Smooth muscle cell (in vitro differentiated cells): ENCODE results near the gene C10orf105. TPM values are rescaled to one million over a fixed set of nuclear protein-coding genes. Genes with fewer than 3 reads are reported as not detected.

Source experiments
- DNase-seq: peaks from one replicate; lab custom pipeline; 2025; ENCODE audit not compliant: unreplicated experiment; lab: John Stamatoyannopoulos, UW
- H2AFZ ChIP-seq: fragments of 200-600 bp; sonication (generic); 2 replicates; pipeline ENCODE4 v1.6.0; 2016; ENCODE audit warnings: antibody characterized with exemption, low read depth, mild to moderate bottlenecking
- H3F3A ChIP-seq: fragments of 200-600 bp; sonication (generic); 2 replicates; pipeline ENCODE4 v1.6.0; 2017; ENCODE audit warnings: antibody characterized with exemption, low read depth
- H3K27ac ChIP-seq: fragments of 200-600 bp; sonication (generic); 2 replicates; pipeline ENCODE4 v1.5.1; 2016; ENCODE audit warnings: low read depth, mild to moderate bottlenecking
- H3K27me3 ChIP-seq: fragments of 200-600 bp; sonication (generic); 2 replicates; pipeline ENCODE4 v1.6.1; 2016; ENCODE audit warnings: low read depth, mild to moderate bottlenecking
- H3K36me3 ChIP-seq: fragments of 200-600 bp; sonication (generic); 2 replicates; pipeline ENCODE4 v1.5.1; 2016; ENCODE audit warnings: low read depth
- H3K4me1 ChIP-seq: fragments of 200-600 bp; sonication (generic); 2 replicates; pipeline ENCODE4 v1.5.1; 2016; ENCODE audit warnings: low read depth
- H3K4me2 ChIP-seq: fragments of 200-600 bp; sonication (generic); 2 replicates; pipeline ENCODE4 v1.6.0; 2016; ENCODE audit warnings: mild to moderate bottlenecking
- H3K4me3 ChIP-seq: fragments of 200-600 bp; sonication (generic); 2 replicates; pipeline ENCODE4 v1.5.1; 2016; ENCODE audit warnings: mild to moderate bottlenecking
- H3K79me2 ChIP-seq: fragments of 200-600 bp; sonication (generic); 2 replicates; pipeline ENCODE4 v1.6.0; 2016; ENCODE audit warnings: low read depth, mild to moderate bottlenecking
- H3K9ac ChIP-seq: fragments of 200-600 bp; sonication (generic); 2 replicates; pipeline ENCODE4 v1.6.0; 2016; ENCODE audit warnings: low read depth
- H3K9me3 ChIP-seq: fragments of 200-600 bp; sonication (generic); replicated peaks from 2 replicates; pipeline ENCODE4 v1.5.1; 2016; ENCODE audit warnings: low read depth
- H4K20me1 ChIP-seq: fragments of 200-600 bp; sonication (generic); 2 replicates; pipeline ENCODE4 v1.6.0; 2016; ENCODE audit warnings: low read depth
- CTCF ChIP-seq: fragments of 200-600 bp; sonication (generic); IDR thresholded peaks from 2 replicates; pipeline ENCODE4 v1.5.1; 2017; ENCODE audit warnings: borderline replicate concordance, mild to moderate bottlenecking, antibody characterized with exemption; ENCODE audit not compliant: insufficient read depth, poor library complexity, severe bottlenecking
- WGBS: methylation state at CpG from one replicate; pipeline ENCODE4 v1.1.7; 2016; ENCODE audit warnings: low lambda C conversion rate; 5-methylcytosine and 5-hydroxymethylcytosine counted together
- polyA plus RNA-seq: library from polyadenylated mRNA; unstranded; fragments of >200 nt; fragmentation: Nextera tagmentation; extraction: Ambion mirVana; gene quantifications from 2 replicates; pipeline ENCODE4 v1.2.1, GENCODE V29; 2016
- total RNA-seq: library from RNA; depleted of rRNA; stranded (reverse); fragments of >200 nt; gene quantifications from 2 replicates; pipeline ENCODE4 v1.2.3, GENCODE V29; 2014

C10orf105 gene
- total and polyA plus RNA-seq, 2 experiments from 2014 or later = 0.09 TPM; not detected in 1

DNA sequence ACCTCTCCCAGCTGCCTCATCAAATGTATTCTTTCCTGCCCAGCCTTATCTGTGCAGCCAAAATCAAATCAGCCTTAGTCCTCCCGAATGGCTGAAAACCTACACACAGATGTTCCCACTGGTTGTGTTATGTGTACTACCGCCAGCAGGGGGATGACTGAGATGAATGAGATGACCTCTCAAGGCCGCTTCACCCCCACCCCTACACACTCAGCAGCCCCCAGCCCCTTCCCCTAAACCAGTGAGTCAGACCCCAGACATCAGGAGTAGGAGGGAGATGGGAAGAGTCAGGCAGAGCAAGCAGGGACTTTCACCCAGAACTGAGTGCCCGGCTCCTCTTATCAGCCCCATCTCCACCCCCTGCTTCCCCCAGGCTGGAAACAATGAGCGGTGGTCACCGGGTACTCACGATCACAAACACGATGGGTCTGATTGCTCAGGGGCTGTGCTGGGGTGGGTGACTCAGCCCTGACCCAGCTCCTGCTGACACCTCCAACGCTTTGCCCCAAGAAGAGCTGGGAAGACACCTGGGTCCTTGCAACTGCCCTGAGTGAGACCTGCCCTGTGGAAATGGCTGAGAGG is 6.5 kb upstream of the C10orf105 start:
- no peaks in the 10 kb centered on the region for H3K79me2 ChIP-seq
- no peaks in the 10 kb centered on the region for H4K20me1 ChIP-seq
- H3F3A ChIP-seq = no peaks in the 10 kb centered on the region
- no peaks in the 10 kb centered on the region for H3K27me3 ChIP-seq
- no peaks in the 10 kb centered on the region for H3K36me3 ChIP-seq
- no peak overlapping the region for H3K9ac ChIP-seq
- no peak overlapping the region for H3K4me3 ChIP-seq
- H2AFZ ChIP-seq = no peak overlapping the region
- no peak overlapping the region for H3K27ac ChIP-seq
- no peak overlapping the region for H3K4me2 ChIP-seq
- WGBS = 8% methylated on average over 9 of the region's 9 CpGs
- no peaks in the 10 kb centered on the region for H3K4me1 ChIP-seq
- no peaks in the 10 kb centered on the region for H3K9me3 ChIP-seq
- peak; percentile 43 for TF ChIP-seq CTCF
- no peak for DNase-seq

- H3K79me2 ChIP-seq = no peaks in the 10 kb centered on the region
- WGBS = 98% methylated on average over 14 of the region's 14 CpGs
Measured at GRCh38 chr10:71725249-71725648, 5.7 kb upstream of the C10orf105 start.

GRCh38 chr10:71724539-71724938 is 5.0 kb upstream of the C10orf105 start:
- Histone ChIP-seq H3K36me3 (no peaks in the 10 kb centered on the region), H2AFZ (no peak overlapping the region), H3K9ac (no peak overlapping the region), H3K4me1 (peaks cover under 1% of the 10 kb centered on the region), H4K20me1 (no peaks in the 10 kb centered on the region), H3K27ac (no peak overlapping the region), H3K4me3 (no peak overlapping the region), H3K79me2 (no peaks in the 10 kb centered on the region), H3K27me3 (no peaks in the 10 kb centered on the region), H3K9me3 (no peaks in the 10 kb centered on the region), H3K4me2 (no peak overlapping the region), H3F3A (no peaks in the 10 kb centered on the region)
- 98% methylated on average over 6 of the region's 6 CpGs for WGBS
- no peak for TF ChIP-seq CTCF
- no peak for DNase-seq

More at GRCh38 chr10:71725249-71725648, 5.7 kb upstream of the C10orf105 start:
- Histone ChIP-seq H3K27me3 (no peaks in the 10 kb centered on the region), H3K4me1 (no peaks in the 10 kb centered on the region), H3F3A (no peaks in the 10 kb centered on the region), H3K9me3 (no peaks in the 10 kb centered on the region), H3K4me3 (no peak overlapping the region), H2AFZ (no peak overlapping the region), H3K9ac (no peak overlapping the region), H3K36me3 (no peaks in the 10 kb centered on the region), H4K20me1 (no peaks in the 10 kb centered on the region), H3K27ac (no peak overlapping the region), H3K4me2 (no peak overlapping the region)
- DNase-seq = no peak
- TF ChIP-seq CTCF = no peak

DNA sequence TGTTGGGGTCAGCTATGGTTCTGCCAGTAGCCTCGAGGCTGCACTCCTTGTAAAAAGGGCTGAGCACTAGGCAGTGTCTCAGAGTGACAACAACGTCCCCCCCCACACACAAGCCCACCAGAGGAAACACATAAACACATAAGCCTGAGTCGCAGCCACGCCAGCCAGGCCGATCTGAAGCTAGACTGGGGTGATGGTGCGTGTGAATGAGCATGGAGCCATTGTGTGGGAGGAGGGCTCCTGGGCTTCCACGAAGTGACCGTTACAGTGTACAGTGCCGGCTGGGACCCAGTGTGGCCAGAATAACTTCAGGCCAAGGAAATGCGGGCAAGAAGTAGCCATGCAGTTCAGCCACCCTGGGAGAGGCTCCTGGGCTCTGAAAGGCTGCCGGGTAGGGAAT is 3.7 kb upstream of the C10orf105 start:
- H3K4me3 ChIP-seq = no peak overlapping the region
- H3K27ac ChIP-seq = no peak overlapping the region
- H3K36me3 ChIP-seq = no peaks in the 10 kb centered on the region
- H3F3A ChIP-seq = no peaks in the 10 kb centered on the region
- no peak overlapping the region for H3K9ac ChIP-seq
- WGBS = 62% methylated on average over 11 of the region's 11 CpGs
- no peaks in the 10 kb centered on the region for H3K27me3 ChIP-seq
- DNase-seq = no peak
- no peak overlapping the region for H2AFZ ChIP-seq
- H3K79me2 ChIP-seq = no peaks in the 10 kb centered on the region
- H3K4me2 ChIP-seq = no peak overlapping the region
- no peak for TF ChIP-seq CTCF
- peaks cover 5% of the 10 kb centered on the region for H3K4me1 ChIP-seq
- H4K20me1 ChIP-seq = no peaks in the 10 kb centered on the region
- no peaks in the 10 kb centered on the region for H3K9me3 ChIP-seq
